Activated CD8-positive, alpha-beta T cell treated with anti-CD3 and anti-CD28 coated beads for 36 hours (primary cell): ENCODE measurements around the gene CTNNA3. TPM values are rescaled to one million over a fixed set of nuclear protein-coding genes. Genes with fewer than 3 reads are reported as not detected.
"Not testable (repeated sequence)": the region's sequence is repeated elsewhere in the genome, so short reads cannot be mapped to it uniquely, and the experiment has no call there.

Source experiments
- ATAC-seq: fragments of 200-7000 bp; cut with Tn5 transposase; one replicate; pipeline ENCODE4 v1.10.0; 2021; ENCODE audit warnings: mild to moderate bottlenecking, moderate library complexity
- CTCF ChIA-PET: fragments of 350-600 bp; sonication (Branson Sonifier 250); formaldehyde crosslinking; loops from one replicate; lab custom pipeline; 2021; ENCODE audit warnings: antibody characterized with exemption; lab: Charles Lee
- POLR2A ChIA-PET: fragments of 350-600 bp; sonication (Branson Sonifier 250); formaldehyde crosslinking; loops from one replicate; lab custom pipeline; 2021; ENCODE audit warnings: antibody characterized with exemption; lab: Charles Lee
- DNase-seq: peaks from one replicate; pipeline ENCODE4 v3.0.0-alpha.2; 2020
- H3K27ac Mint-ChIP-seq: one replicate; pipeline ENCODE4 v1.8.0; 2021; ENCODE audit warnings: mild to moderate bottlenecking, mixed read lengths
- H3K27me3 Mint-ChIP-seq: one replicate; pipeline ENCODE4 v1.8.0; 2021; ENCODE audit warnings: mixed read lengths
- H3K36me3 Mint-ChIP-seq: one replicate; pipeline ENCODE4 v1.8.0; 2021; ENCODE audit warnings: low read depth, mixed read lengths
- H3K4me1 Mint-ChIP-seq: one replicate; pipeline ENCODE4 v1.8.0; 2021; ENCODE audit warnings: low read depth, mixed read lengths
- H3K4me3 Mint-ChIP-seq: one replicate; pipeline ENCODE4 v1.8.0; 2021; ENCODE audit warnings: mild to moderate bottlenecking, moderate library complexity, mixed read lengths
- H3K9me3 Mint-ChIP-seq: one replicate; pipeline ENCODE4 v1.8.0; 2021; ENCODE audit warnings: mixed read lengths
- CTCF ChIP-seq: fragments of 200-600 bp; IDR thresholded peaks from one replicate; pipeline ENCODE4 v1.8.0; 2022; ENCODE audit warnings: antibody characterized with exemption, mild to moderate bottlenecking
- intact Hi-C: fragments of 100-400 bp; cut with micrococcal nuclease; formaldehyde crosslinking; loops from one replicate; pipeline ENCODE4 v1.10.0; 2022
- total RNA-seq, 2 experiments: library from RNA; stranded (reverse); gene quantifications; one replicate each; pipeline ENCODE4 v1.2.3, GENCODE V29; 2021

CTNNA3 gene
- total RNA-seq, 2 experiments from 2014 or later: not detected

- ChIA-PET POLR2A (no interaction called here), CTCF (interaction anchor here (0.8 to 6.3 kb wide), 26 partner anchors 7 to 459 kb away, joined by 3 to 225 read pairs (median 6); partner anchors contain the start of gene DNAJC12)
- Mint-ChIP-seq H3K27ac (no peak overlapping the region), H3K4me1 (no peaks in the 10 kb centered on the region), H3K9me3 (no peaks in the 10 kb centered on the region), H3K36me3 (no peaks in the 10 kb centered on the region), H3K27me3 (peaks cover 26% of the 10 kb centered on the region), H3K4me3 (no peak overlapping the region)
- no peak for ATAC-seq
- no peak for DNase-seq
- intact Hi-C loops: loop anchor here (1.0 kb wide), 1 partner anchor 83 kb away; no protein-coding TSS in a partner anchor
- no peak for TF ChIP-seq CTCF
These were observed 684 bp upstream of the CTNNA3 start for GRCh38 chr10:67696679-67697078.

- Mint-ChIP-seq H3K27me3 (peaks cover 22% of the 10 kb centered on the region), H3K9me3 (no peaks in the 10 kb centered on the region), H3K36me3 (no peaks in the 10 kb centered on the region), H3K27ac (no peak overlapping the region), H3K4me1 (no peaks in the 10 kb centered on the region), H3K4me3 (no peak overlapping the region)
- CTCF ChIA-PET: interaction anchor here (1.3 to 6.3 kb wide), 3 partner anchors 31 to 84 kb away, joined by 3 to 225 read pairs (median 35); no protein-coding TSS in a partner anchor
- intact Hi-C loops: no loop called here
- TF ChIP-seq CTCF: no peak
- no peak for ATAC-seq
- no peak for DNase-seq
- POLR2A ChIA-PET: no interaction called here
These were observed 440 bp downstream of the CTNNA3 start for GRCh38 chr10:67695555-67695954.

- H3K9me3 Mint-ChIP-seq, CTCF ChIA-PET, H3K36me3 Mint-ChIP-seq, H3K4me1 Mint-ChIP-seq, DNase-seq, intact Hi-C loops, ATAC-seq, H3K4me3 Mint-ChIP-seq, H3K27ac Mint-ChIP-seq, POLR2A ChIA-PET: not testable (repeated sequence)
- peaks cover 22% of the 10 kb centered on the region for H3K27me3 Mint-ChIP-seq
These were observed 4.1 kb downstream of the CTNNA3 start for GRCh38 chr10:67691861-67692260.

GRCh38 chr10:67690540-67690939, 5.5 kb downstream of the CTNNA3 start:
- H3K4me3 Mint-ChIP-seq, H3K9me3 Mint-ChIP-seq, H3K4me1 Mint-ChIP-seq, DNase-seq, H3K36me3 Mint-ChIP-seq, H3K27ac Mint-ChIP-seq, intact Hi-C loops, ATAC-seq, POLR2A ChIA-PET: not testable (repeated sequence)
- peaks cover 14% of the 10 kb centered on the region for H3K27me3 Mint-ChIP-seq
- CTCF ChIA-PET: interaction anchor here (1.0 kb wide), 1 partner anchor 89 kb away, joined by 3 read pairs; no protein-coding TSS in a partner anchor

- H3K27me3 Mint-ChIP-seq, H3K27ac Mint-ChIP-seq: not testable (repeated sequence)
These were observed 11.9 kb downstream of the CTNNA3 start for GRCh38 chr10:67684140-67684539.

GRCh38 chr10:67678335-67678974, 17.5 kb downstream of the CTNNA3 start:
- Mint-ChIP-seq H3K4me3 (no peak overlapping the region), H3K27ac (no peak overlapping the region), H3K4me1 (no peaks in the 10 kb centered on the region), H3K9me3 (peaks cover 4% of the 10 kb centered on the region), H3K36me3 (peaks cover under 1% of the 10 kb centered on the region), H3K27me3 (peaks cover 18% of the 10 kb centered on the region)
- intact Hi-C loops: no loop called here
- TF ChIP-seq CTCF: no peak
- no peak for ATAC-seq
- DNase-seq: no peak
- CTCF ChIA-PET: no interaction called here
- POLR2A ChIA-PET: no interaction called here

More at GRCh38 chr10:67684140-67684539, 11.9 kb downstream of the CTNNA3 start:
- H3K4me1 Mint-ChIP-seq, intact Hi-C loops, POLR2A ChIA-PET, H3K36me3 Mint-ChIP-seq, DNase-seq, H3K4me3 Mint-ChIP-seq, ATAC-seq: not testable (repeated sequence)
- peaks cover 22% of the 10 kb centered on the region for H3K9me3 Mint-ChIP-seq
- CTCF ChIA-PET: interaction anchor here (1.3 to 1.5 kb wide), 2 partner anchors 13 to 95 kb away, joined by 5 read pairs; no protein-coding TSS in a partner anchor
